ENCODE measurements around the gene BRMS1.
"Not testable (repeated sequence)": the region's sequence is repeated elsewhere in the genome, so short reads cannot be mapped to it uniquely, and the experiment has no call there.

Gene BRMS1

GRCh38 chr11:66361502-66361941 lies 16.6 kb upstream of the BRMS1 start:
- TF ChIP-seq EZH2 (IDR thresholded peaks at IDR 0.05; ENCODE audit: borderline replicate concordance, low read length): no peak
- TF ChIP-seq, protein P1, sequence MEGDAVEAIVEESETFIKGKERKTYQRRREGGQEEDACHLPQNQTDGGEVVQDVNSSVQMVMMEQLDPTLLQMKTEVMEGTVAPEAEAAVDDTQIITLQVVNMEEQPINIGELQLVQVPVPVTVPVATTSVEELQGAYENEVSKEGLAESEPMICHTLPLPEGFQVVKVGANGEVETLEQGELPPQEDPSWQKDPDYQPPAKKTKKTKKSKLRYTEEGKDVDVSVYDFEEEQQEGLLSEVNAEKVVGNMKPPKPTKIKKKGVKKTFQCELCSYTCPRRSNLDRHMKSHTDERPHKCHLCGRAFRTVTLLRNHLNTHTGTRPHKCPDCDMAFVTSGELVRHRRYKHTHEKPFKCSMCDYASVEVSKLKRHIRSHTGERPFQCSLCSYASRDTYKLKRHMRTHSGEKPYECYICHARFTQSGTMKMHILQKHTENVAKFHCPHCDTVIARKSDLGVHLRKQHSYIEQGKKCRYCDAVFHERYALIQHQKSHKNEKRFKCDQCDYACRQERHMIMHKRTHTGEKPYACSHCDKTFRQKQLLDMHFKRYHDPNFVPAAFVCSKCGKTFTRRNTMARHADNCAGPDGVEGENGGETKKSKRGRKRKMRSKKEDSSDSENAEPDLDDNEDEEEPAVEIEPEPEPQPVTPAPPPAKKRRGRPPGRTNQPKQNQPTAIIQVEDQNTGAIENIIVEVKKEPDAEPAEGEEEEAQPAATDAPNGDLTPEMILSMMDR (IDR thresholded peaks at IDR 0.05; ENCODE audit: low read length): no peak
- Histone ChIP-seq H3K4me2 (ENCODE audit: low read length) (no peak overlapping the region), H3K9ac (ENCODE audit: low read length) (no peak overlapping the region), H3K79me2 (ENCODE audit: insufficient read depth, low read length) (no peaks in the 10 kb centered on the region), H3K27ac (ENCODE audit: low read depth, low read length, poor library complexity, severe bottlenecking) (no peak overlapping the region), H3K4me1 (ENCODE audit: insufficient read depth, low read length, severe bottlenecking) (no peaks in the 10 kb centered on the region), H3K4me3 (ENCODE audit: low read depth, low read length, poor library complexity, severe bottlenecking) (no peak overlapping the region), H2AFZ (ENCODE audit: low read length) (no peak overlapping the region), H3K9me2 (ENCODE audit: low read depth, low read length) (no peaks in the 10 kb centered on the region), H3K27me3 (ENCODE audit: insufficient read depth, low read length) (no peaks in the 10 kb centered on the region), H3K36me3 (ENCODE audit: insufficient read depth, low read length) (peaks cover 47% of the 10 kb centered on the region), H3F3A (ENCODE audit: insufficient read depth, low read length) (no peaks in the 10 kb centered on the region), H3K9me3 (ENCODE audit: low read length) (no peaks in the 10 kb centered on the region), H4K20me1 (ENCODE audit: insufficient read depth, low read length) (no peaks in the 10 kb centered on the region)

DNA sequence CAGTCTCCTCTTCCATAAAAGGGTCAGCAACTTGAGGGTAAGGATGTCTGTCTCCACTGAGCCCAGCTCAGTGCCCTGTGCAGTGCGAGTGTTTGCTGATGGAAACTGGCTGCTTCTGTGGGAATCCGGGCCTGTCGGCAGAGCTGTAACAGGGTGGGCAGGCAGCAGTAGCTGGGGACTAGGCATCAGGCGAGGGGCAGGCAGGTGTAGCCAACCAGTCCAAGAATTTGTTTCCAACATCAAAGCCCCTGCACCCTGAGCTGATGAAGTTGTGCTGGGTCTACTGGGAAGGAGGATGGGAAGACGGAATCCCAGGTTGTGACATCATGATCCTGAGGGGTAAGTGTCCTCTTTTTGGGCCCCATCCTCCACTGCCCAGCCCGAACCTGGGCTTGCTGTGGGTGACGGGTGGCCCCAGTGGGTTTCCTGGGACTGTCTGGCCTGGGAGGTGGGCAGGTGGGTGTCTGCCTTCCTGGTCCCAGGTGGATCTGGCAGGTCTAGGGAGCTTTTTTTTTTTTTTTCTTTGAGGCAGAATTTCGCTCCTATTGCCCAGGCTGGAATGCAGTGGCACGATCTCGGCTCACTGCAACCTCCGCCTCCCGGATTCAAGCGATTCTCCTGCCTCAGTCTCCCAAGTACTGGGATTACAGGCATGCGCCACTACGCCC lies 15.6 kb upstream of the BRMS1 start:
- Histone ChIP-seq H3K9me3 (ENCODE audit: low read length) (no peaks in the 10 kb centered on the region), H3K79me2 (ENCODE audit: insufficient read depth, low read length) (no peaks in the 10 kb centered on the region), H3K9me2 (ENCODE audit: low read depth, low read length) (no peaks in the 10 kb centered on the region), H4K20me1 (ENCODE audit: insufficient read depth, low read length) (no peaks in the 10 kb centered on the region), H3K27ac (ENCODE audit: low read depth, low read length, poor library complexity, severe bottlenecking) (no peak overlapping the region), H3K4me3 (ENCODE audit: low read depth, low read length, poor library complexity, severe bottlenecking) (no peak overlapping the region), H3F3A (ENCODE audit: insufficient read depth, low read length) (no peaks in the 10 kb centered on the region), H3K4me2 (ENCODE audit: low read length) (no peak overlapping the region), H3K27me3 (ENCODE audit: insufficient read depth, low read length) (no peaks in the 10 kb centered on the region), H3K36me3 (ENCODE audit: insufficient read depth, low read length) (peaks cover 43% of the 10 kb centered on the region), H3K9ac (ENCODE audit: low read length) (no peak overlapping the region), H2AFZ (ENCODE audit: low read length) (no peak overlapping the region), H3K4me1 (ENCODE audit: insufficient read depth, low read length, severe bottlenecking) (no peaks in the 10 kb centered on the region)
- TF ChIP-seq, protein P1 (IDR thresholded peaks at IDR 0.05; ENCODE audit: low read length): no peak
- no peak for TF ChIP-seq EZH2 (IDR thresholded peaks at IDR 0.05; ENCODE audit: borderline replicate concordance, low read length)

- Histone ChIP-seq H3K9ac (ENCODE audit: low read length) (no peak overlapping the region), H3K27me3 (ENCODE audit: insufficient read depth, low read length) (no peaks in the 10 kb centered on the region), H3K4me1 (ENCODE audit: insufficient read depth, low read length, severe bottlenecking) (no peaks in the 10 kb centered on the region), H4K20me1 (ENCODE audit: insufficient read depth, low read length) (no peaks in the 10 kb centered on the region), H2AFZ (ENCODE audit: low read length) (no peak overlapping the region), H3K4me2 (ENCODE audit: low read length) (no peak overlapping the region), H3F3A (ENCODE audit: insufficient read depth, low read length) (no peaks in the 10 kb centered on the region), H3K4me3 (ENCODE audit: low read depth, low read length, poor library complexity, severe bottlenecking) (no peak overlapping the region), H3K9me3 (ENCODE audit: low read length) (no peaks in the 10 kb centered on the region), H3K36me3 (ENCODE audit: insufficient read depth, low read length) (peaks cover 34% of the 10 kb centered on the region), H3K79me2 (ENCODE audit: insufficient read depth, low read length) (no peaks in the 10 kb centered on the region), H3K27ac (ENCODE audit: low read depth, low read length, poor library complexity, severe bottlenecking) (no peak overlapping the region), H3K9me2 (ENCODE audit: low read depth, low read length) (no peaks in the 10 kb centered on the region)
- TF ChIP-seq, protein P1 (IDR thresholded peaks at IDR 0.05; ENCODE audit: low read length): no peak
- no peak for TF ChIP-seq EZH2 (IDR thresholded peaks at IDR 0.05; ENCODE audit: borderline replicate concordance, low read length)
Measured at GRCh38 chr11:66359662-66360087, 14.8 kb upstream of the BRMS1 start.

DNA sequence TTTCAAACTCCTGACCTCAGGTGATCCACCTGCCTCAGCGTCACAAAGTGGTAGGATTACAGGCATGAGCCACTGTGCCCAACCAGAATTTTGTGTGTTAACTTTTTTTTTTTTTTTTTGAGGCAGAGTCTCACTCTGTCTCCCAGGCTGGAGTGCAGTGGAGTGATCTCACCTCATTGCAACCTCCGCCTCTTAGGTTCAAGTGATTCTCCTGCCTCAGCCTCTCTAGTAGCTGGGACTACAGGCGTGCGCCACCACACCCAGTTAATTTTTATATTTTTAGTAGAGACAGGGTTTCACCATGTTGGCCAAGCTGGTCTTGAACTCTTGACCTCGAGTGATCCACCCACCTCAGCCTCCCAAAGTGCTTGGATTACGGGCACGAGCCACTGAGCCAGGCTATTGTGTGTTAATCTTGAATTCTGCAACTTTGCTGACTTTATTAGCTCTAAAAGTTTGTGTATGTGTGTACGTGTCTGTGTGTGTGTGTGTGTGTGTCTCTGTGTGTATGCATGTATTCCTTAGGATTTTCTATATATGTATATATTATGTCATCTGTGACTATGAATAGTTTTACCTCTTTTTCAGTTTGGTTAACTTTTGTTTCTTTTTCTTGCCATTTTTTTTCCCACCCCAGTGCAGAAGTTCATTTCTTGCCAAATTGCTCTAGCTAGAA lies 5.8 kb upstream of the BRMS1 start:
- H3K27ac ChIP-seq (ENCODE audit: low read depth, low read length, poor library complexity, severe bottlenecking); H3K9ac ChIP-seq (ENCODE audit: low read length); H3K9me2 ChIP-seq (ENCODE audit: low read depth, low read length); H3K9me3 ChIP-seq (ENCODE audit: low read length); H3K4me3 ChIP-seq (ENCODE audit: low read depth, low read length, poor library complexity, severe bottlenecking); H3F3A ChIP-seq (ENCODE audit: insufficient read depth, low read length); H2AFZ ChIP-seq (ENCODE audit: low read length); H4K20me1 ChIP-seq (ENCODE audit: insufficient read depth, low read length); H3K4me2 ChIP-seq (ENCODE audit: low read length); H3K79me2 ChIP-seq (ENCODE audit: insufficient read depth, low read length); H3K27me3 ChIP-seq (ENCODE audit: insufficient read depth, low read length): not testable (repeated sequence)
- Histone ChIP-seq H3K36me3 (ENCODE audit: insufficient read depth, low read length) (peaks cover 14% of the 10 kb centered on the region; the same call in 1 of the 2 replicates), H3K4me1 (ENCODE audit: insufficient read depth, low read length, severe bottlenecking) (peaks cover 22% of the 10 kb centered on the region)
